Stimulated activated CD8-positive, alpha-beta memory T cell treated with anti-CD3 and anti-CD28 coated beads, Interleukin-4, amount 100 ng/mL, for 1 hour (primary cell): Measurements from ENCODE around the gene LRRN3.

Experiments used
- DNase-seq, 2 donors: peaks; one replicate each; pipeline ENCODE4 v3.0.0-alpha.2; 2020; ENCODE audit warnings: low read depth in 2 of 2, low spot score in 1 of 2

LRRN3 gene

GRCh38 chr7:111104710-111105109, 13.8 kb downstream of the LRRN3 start:
- no peak for DNase-seq

GRCh38 chr7:111105269-111105668, 14.3 kb downstream of the LRRN3 start:
- no peak for DNase-seq

GRCh38 chr7:111107579-111107978, 16.7 kb downstream of the LRRN3 start:
- no peak for DNase-seq

GRCh38 chr7:111108000-111108399, 17.1 kb downstream of the LRRN3 start:
- DNase-seq, result no peak

GRCh38 chr7:111108496-111108895, 17.6 kb downstream of the LRRN3 start:
- no peak for DNase-seq

- no peak for DNase-seq
Observed at GRCh38 chr7:111112439-111112838, 21.5 kb downstream of the LRRN3 start.

- DNase-seq, result no peak
Observed at GRCh38 chr7:111113263-111114017, 22.5 kb downstream of the LRRN3 start.

- no peak for DNase-seq
Observed at GRCh38 chr7:111115966-111116365, 25.0 kb downstream of the LRRN3 start.

- no peak for DNase-seq
Observed at GRCh38 chr7:111126987-111127386, 36.1 kb downstream of the LRRN3 start.

GRCh38 chr7:111129435-111129834, 38.5 kb downstream of the LRRN3 start:
- DNase-seq, result no peak

- DNase-seq, result no peak
Observed at GRCh38 chr7:111132833-111133232, 41.9 kb downstream of the LRRN3 start.

GRCh38 chr7:111137296-111138192, 46.6 kb downstream of the LRRN3 start:
- DNase-seq, result no peak

- peak in 1 of 2 donors; percentile 5 for DNase-seq
Observed at GRCh38 chr7:111138193-111138569, 47.3 kb downstream of the LRRN3 start.

- no peak for DNase-seq
Observed at GRCh38 chr7:111138586-111138985, 47.7 kb downstream of the LRRN3 start.

GRCh38 chr7:111140091-111140865, 49.4 kb downstream of the LRRN3 start:
- DNase-seq, result no peak

GRCh38 chr7:111145472-111145871, 54.5 kb downstream of the LRRN3 start:
- DNase-seq, result no peak

GRCh38 chr7:111146136-111146535, 55.2 kb downstream of the LRRN3 start:
- DNase-seq, result no peak

- no peak for DNase-seq
Observed at GRCh38 chr7:111147708-111148533, 57.0 kb downstream of the LRRN3 start.

GRCh38 chr7:111150709-111151108, 59.8 kb downstream of the LRRN3 start:
- no peak for DNase-seq

- DNase-seq, result no peak
Observed at GRCh38 chr7:111159426-111159825, 68.5 kb downstream of the LRRN3 start.

- no peak for DNase-seq
Observed at GRCh38 chr7:111160297-111160696, 69.4 kb downstream of the LRRN3 start.
